GM10266 (cell line): Measurements from ENCODE around the gene ZBBX.

Experiments used
- DNase-seq: peaks from one replicate; pipeline ENCODE4 v3.0.0; 2012; ENCODE audit errors: extremely low spot score
- CTCF ChIP-seq: IDR thresholded peaks from 2 replicates; pipeline ENCODE4 v1.5.1; 2012; ENCODE audit warnings: mild to moderate bottlenecking, low read depth; ENCODE audit not compliant: control insufficient read depth, insufficient read depth; ENCODE audit errors: missing control alignments

The ZBBX gene

GRCh38 chr3:167209011-167209410 lies 171.1 kb downstream of the ZBBX start:
- DNase-seq: no peak
- no peak for TF ChIP-seq CTCF

- no peak for TF ChIP-seq CTCF
Measured at GRCh38 chr3:167203062-167203461, 177.0 kb downstream of the ZBBX start.

GRCh38 chr3:167198949-167199600 lies 181.0 kb downstream of the ZBBX start:
- TF ChIP-seq CTCF: no peak
- DNase-seq: no peak

More at GRCh38 chr3:167203062-167203461, 177.0 kb downstream of the ZBBX start:
- no peak for DNase-seq
